Measurements from ENCODE around the gene MMP3.

The MMP3 gene

GRCh38 chr11:102791271-102792036 lies 52.0 kb downstream of the MMP3 start:
- DNase-seq (ENCODE audit: low read depth in 2 of 2): no peak

GRCh38 chr11:102788334-102788995 lies 54.9 kb downstream of the MMP3 start:
- no peak for DNase-seq (ENCODE audit: low read depth in 2 of 2)
